ENCODE data around the gene FBXO47.

GRCh38 chr17:38918129-38918913, 48.9 kb downstream of the FBXO47 start:
- TF ChIP-seq, protein P1, sequence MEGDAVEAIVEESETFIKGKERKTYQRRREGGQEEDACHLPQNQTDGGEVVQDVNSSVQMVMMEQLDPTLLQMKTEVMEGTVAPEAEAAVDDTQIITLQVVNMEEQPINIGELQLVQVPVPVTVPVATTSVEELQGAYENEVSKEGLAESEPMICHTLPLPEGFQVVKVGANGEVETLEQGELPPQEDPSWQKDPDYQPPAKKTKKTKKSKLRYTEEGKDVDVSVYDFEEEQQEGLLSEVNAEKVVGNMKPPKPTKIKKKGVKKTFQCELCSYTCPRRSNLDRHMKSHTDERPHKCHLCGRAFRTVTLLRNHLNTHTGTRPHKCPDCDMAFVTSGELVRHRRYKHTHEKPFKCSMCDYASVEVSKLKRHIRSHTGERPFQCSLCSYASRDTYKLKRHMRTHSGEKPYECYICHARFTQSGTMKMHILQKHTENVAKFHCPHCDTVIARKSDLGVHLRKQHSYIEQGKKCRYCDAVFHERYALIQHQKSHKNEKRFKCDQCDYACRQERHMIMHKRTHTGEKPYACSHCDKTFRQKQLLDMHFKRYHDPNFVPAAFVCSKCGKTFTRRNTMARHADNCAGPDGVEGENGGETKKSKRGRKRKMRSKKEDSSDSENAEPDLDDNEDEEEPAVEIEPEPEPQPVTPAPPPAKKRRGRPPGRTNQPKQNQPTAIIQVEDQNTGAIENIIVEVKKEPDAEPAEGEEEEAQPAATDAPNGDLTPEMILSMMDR (IDR thresholded peaks at IDR 0.05 in 2 of 3, conservative IDR thresholded peaks at IDR 0.05 in 1 of 3; ENCODE audit: control insufficient read depth in 2 of 3, extremely low read depth in 1 of 3, insufficient read depth in 1 of 3, low read depth in 3 of 3, low read length in 3 of 3), result no peak
- no peak for TF ChIP-seq RB1 (IDR thresholded peaks at IDR 0.05; ENCODE audit: borderline replicate concordance)
- no peak for TF ChIP-seq POLR2AphosphoS5 (IDR thresholded peaks at IDR 0.05; ENCODE audit: low read length)
- no peak for TF ChIP-seq POLR2A (IDR thresholded peaks at IDR 0.05; ENCODE audit: low read depth, low read length)
- no peak for TF ChIP-seq TARDBP (IDR thresholded peaks at IDR 0.05; ENCODE audit: borderline replicate concordance)
- TF ChIP-seq ZNF24 (IDR thresholded peaks at IDR 0.05), result no peak
- TF ChIP-seq STAT1 (conservative IDR thresholded peaks at IDR 0.05), result no peak
- no peak for TF ChIP-seq EGR1 (IDR thresholded peaks at IDR 0.05; ENCODE audit: borderline replicate concordance in 1 of 2, low read depth in 2 of 2, low read length in 2 of 2)
- TF ChIP-seq, protein P2, sequence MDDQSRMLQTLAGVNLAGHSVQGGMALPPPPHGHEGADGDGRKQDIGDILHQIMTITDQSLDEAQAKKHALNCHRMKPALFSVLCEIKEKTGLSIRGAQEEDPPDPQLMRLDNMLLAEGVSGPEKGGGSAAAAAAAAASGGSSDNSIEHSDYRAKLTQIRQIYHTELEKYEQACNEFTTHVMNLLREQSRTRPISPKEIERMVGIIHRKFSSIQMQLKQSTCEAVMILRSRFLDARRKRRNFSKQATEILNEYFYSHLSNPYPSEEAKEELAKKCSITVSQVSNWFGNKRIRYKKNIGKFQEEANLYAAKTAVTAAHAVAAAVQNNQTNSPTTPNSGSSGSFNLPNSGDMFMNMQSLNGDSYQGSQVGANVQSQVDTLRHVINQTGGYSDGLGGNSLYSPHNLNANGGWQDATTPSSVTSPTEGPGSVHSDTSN (IDR thresholded peaks at IDR 0.05; ENCODE audit: insufficient replicate concordance, low read depth, low read length), result no peak
- TF ChIP-seq GABPA (IDR thresholded peaks at IDR 0.05; ENCODE audit: low read depth), result no peak
- TF ChIP-seq ATF3 (IDR thresholded peaks at IDR 0.05; ENCODE audit: borderline replicate concordance, extremely low read depth, low read depth, low read length), result no peak
- no peak for TF ChIP-seq SMARCA5 (IDR thresholded peaks at IDR 0.05)
- TF ChIP-seq BACH1 (IDR thresholded peaks at IDR 0.05; ENCODE audit: borderline replicate concordance), result no peak
- no peak for TF ChIP-seq ATF2 (IDR thresholded peaks at IDR 0.05; ENCODE audit: low read length)
